Caki2 (cell line): ENCODE data around the gene AGO3. TPM values are rescaled to one million over a fixed set of nuclear protein-coding genes. Genes with fewer than 3 reads are reported as not detected.

Source experiments
- DNase-seq: peaks from one replicate; pipeline ENCODE4 v3.0.0-alpha.2; 2015; ENCODE audit warnings: low read depth
- in situ Hi-C: cut with HindIII; loops from 2 replicates; pipeline ENCODE4 v1.10.0; 2016; ENCODE audit warnings: low sequenced_read_pairs, low pct_unique_long_range_greater_than_20kb, mixed read lengths
- total RNA-seq: library from RNA; depleted of rRNA; stranded (reverse); fragments of >200 nt; shearing (Covaris generic); gene quantifications from 2 replicates; pipeline ENCODE4 v1.2.3, GENCODE V29; 2014; ENCODE audit warnings: low replicate concordance; rRNA removed

The AGO3 gene
- total RNA-seq, 1 experiment from 2014 or later = 7.6 TPM

DNA sequence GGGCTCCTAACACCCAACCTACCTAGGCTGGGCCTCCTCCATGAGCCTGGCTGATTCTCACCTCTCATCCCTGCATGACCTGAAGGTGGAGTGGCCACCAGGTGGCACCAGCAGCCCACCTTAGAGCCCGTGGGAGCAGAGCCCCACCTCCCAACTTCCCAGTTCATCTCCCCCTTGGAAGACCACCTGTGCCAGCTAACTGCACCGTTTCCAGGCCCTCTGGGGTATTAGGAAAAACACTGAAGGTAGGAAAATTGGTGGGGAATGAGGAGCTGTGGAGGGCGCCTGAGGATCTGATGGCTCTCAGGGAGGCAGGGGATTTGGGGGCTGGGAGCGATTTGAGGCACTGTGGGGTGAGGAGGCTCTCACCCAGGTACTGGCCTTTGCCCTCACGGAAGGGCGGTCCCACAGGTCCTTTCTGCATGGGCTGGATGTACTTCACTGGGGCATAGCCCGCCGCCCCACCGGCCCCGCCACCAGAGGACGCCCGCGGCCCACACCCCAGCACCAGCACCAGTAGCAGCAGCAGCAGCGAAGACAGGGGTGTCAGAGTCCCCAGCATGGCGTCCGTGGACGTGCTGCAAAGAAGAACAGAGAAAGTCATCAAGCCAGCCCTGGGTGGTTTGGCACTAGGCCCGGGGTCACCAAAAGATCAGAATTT, 168.9 kb downstream of the AGO3 start:
- in situ Hi-C loops = no loop called here
- peak; percentile 53 for DNase-seq

- no peak for DNase-seq
- in situ Hi-C loops = no loop called here
Observed at GRCh38 chr1:36100376-36100775, 169.5 kb downstream of the AGO3 start.

- DNase-seq = no peak
- in situ Hi-C loops = no loop called here
Observed at GRCh38 chr1:36101546-36101945, 170.6 kb downstream of the AGO3 start.

- in situ Hi-C loops = no loop called here
- no peak for DNase-seq
Observed at GRCh38 chr1:36106269-36106668, 175.4 kb downstream of the AGO3 start.

DNA sequence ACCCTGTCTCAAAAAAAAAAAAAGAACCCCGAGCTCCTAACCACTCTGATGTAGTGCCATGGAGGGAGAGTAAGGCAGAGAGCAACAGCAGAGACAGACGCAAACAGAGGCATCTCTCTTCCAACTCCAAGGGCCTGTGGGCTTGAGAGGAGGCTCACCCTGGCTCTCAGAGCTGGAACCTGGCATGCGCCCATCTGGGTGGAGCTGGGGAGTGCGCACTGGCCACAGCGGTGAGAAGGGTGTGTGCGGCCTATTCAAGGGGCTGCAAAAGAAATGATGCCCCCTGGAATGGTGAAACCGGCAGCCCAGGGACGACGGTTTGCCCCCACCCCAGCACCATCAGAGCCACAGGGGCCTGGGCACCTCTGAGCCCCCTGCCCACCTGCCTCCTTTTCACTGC, 176.5 kb downstream of the AGO3 start:
- no peak for DNase-seq
- in situ Hi-C loops = no loop called here

DNA sequence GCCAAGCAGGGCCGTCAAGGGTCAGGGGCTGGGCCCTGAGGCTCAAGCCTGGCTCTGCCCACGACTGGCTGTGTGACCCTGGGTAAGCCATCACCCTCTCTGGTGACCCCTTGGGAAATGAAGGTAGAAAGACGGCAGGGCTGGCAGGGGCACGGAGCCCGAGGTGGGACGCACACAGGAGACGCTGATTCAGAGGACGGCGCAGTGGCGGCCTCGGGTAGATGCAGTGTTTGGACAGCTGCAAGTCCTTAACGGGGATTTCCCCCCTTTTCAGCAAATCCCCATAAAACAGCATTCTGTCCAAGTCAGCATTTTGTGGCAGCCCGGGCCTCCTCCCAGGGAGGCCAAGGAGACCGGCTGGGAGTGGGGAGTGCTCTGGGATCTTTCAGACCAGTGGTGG, 177.4 kb downstream of the AGO3 start:
- in situ Hi-C loops = no loop called here
- no peak for DNase-seq

GRCh38 chr1:36109041-36109679, 178.3 kb downstream of the AGO3 start:
- in situ Hi-C loops = no loop called here

GRCh38 chr1:36111151-36111550, 180.2 kb downstream of the AGO3 start:
- no peak for DNase-seq
- in situ Hi-C loops = no loop called here

More at GRCh38 chr1:36109041-36109679, 178.3 kb downstream of the AGO3 start:
- DNase-seq = no peak

- DNase-seq = no peak
- in situ Hi-C loops = no loop called here
Observed at GRCh38 chr1:36112823-36113222, 181.9 kb downstream of the AGO3 start.

DNA sequence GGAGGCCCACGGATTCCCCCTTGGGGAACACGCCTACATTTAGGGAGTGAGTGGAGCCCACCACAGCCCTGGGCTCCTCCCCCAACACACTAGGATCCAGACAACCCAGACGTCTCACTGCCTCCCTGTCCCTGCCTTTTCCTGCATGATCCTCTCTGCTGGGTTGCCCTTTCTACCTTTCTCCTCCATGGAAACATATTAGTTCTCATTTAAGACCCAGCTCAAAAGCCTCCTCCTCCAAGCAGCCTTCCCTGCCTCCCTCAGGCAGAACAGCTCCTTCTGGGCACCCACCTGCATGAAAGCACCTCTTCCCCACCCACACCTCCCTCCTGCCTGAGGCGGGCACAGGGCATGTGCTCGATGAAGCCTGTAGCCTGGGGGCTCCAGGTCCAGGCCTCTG, 183.5 kb downstream of the AGO3 start:
- in situ Hi-C loops = no loop called here
- no peak for DNase-seq

DNA sequence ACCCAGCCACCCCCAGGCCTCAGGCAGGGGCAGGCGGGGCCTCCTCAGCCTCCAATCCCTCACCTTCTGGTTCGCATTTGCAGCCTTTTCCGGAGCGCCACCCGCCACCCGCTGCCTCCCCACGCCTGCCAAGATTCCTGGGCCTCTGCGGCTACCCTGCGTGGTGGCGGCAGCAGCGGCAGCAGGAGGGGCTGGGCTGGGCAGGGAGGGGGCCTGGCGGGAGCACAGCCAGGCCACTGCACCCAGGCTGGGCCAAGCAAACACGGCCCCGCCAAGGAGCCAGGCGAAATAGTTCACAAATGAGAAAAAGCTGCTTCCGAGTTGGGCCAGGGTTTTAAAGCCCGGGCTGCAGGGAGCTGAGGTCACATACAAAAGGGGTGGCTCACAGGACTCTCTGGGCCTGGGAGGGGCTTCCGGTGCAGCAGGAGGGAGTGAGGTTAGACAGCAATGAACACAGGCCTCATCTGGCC, 184.3 kb downstream of the AGO3 start:
- DNase-seq = no peak
- in situ Hi-C loops = no loop called here

- in situ Hi-C loops = no loop called here
- DNase-seq = no peak
Observed at GRCh38 chr1:36115931-36116330, 185.0 kb downstream of the AGO3 start.

GRCh38 chr1:36116901-36117300, 186.0 kb downstream of the AGO3 start:
- in situ Hi-C loops = no loop called here
- DNase-seq = no peak

- in situ Hi-C loops = no loop called here
- no peak for DNase-seq
Observed at GRCh38 chr1:36118447-36119204, 187.7 kb downstream of the AGO3 start.

- in situ Hi-C loops = no loop called here
- DNase-seq = no peak
Observed at GRCh38 chr1:36119456-36119855, 188.6 kb downstream of the AGO3 start.

Other genes starting within 250 kb of the AGO3 start
- 4.3 and 8.0 TPM in 2 replicates for gene C1orf216, start 212.2 kb upstream of the AGO3 start, total RNA-seq
- 5.1 and 5.8 TPM in 2 replicates for gene CLSPN, start 161.1 kb upstream of the AGO3 start, total RNA-seq
- 1.4 and 1.9 TPM in 2 replicates for gene AGO4, start 123.1 kb upstream of the AGO3 start, total RNA-seq
- 5.0 and 8.4 TPM in 2 replicates for gene AGO1, start 47.9 kb upstream of the AGO3 start, total RNA-seq
- not detected in 2 replicates for gene TEKT2, start 153.0 kb downstream of the AGO3 start, total RNA-seq
- 73.6 and 83.8 TPM in 2 replicates for gene ADPRS, start 157.8 kb downstream of the AGO3 start, total RNA-seq
- gene COL8A2, start 194.1 kb downstream of the AGO3 start, total RNA-seq = not detected in 2 replicates
- gene TRAPPC3, start 218.4 kb downstream of the AGO3 start, total RNA-seq = 138 and 155 TPM in 2 replicates
- 62.3 and 73.0 TPM in 2 replicates for gene MAP7D1, start 225.1 kb downstream of the AGO3 start, total RNA-seq